ENCODE results near the gene PHETA1. TPM values are rescaled to one million over a fixed set of nuclear protein-coding genes. Genes with fewer than 3 reads are reported as not detected.
A peak's percentile ranks its signal among the peaks of the same experiment; 100 is the strongest.

The PHETA1 gene, protein sequence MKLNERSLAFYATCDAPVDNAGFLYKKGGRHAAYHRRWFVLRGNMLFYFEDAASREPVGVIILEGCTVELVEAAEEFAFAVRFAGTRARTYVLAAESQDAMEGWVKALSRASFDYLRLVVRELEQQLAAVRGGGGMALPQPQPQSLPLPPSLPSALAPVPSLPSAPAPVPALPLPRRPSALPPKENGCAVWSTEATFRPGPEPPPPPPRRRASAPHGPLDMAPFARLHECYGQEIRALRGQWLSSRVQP
- total RNA-seq (10 to 100 TPM; 12.8 to 48.7 (median 23.7) TPM), polyA plus RNA-seq (10 to 100 TPM; 29.5 to 35.1 TPM)
- long read RNA-seq, donor 1, partial matches to known transcripts = 0 of 19 reads
- long read RNA-seq, donor 1, other reads (novel, unspliced or antisense) = 19 of 19 reads
- long read RNA-seq, donor 2, partial matches to known transcripts = 17 of 34 reads
- long read RNA-seq, donor 2, other reads (novel, unspliced or antisense) = 17 of 34 reads
- long read RNA-seq, donor 3, partial matches to known transcripts = 0 of 69 reads
- long read RNA-seq, donor 3, other reads (novel, unspliced or antisense) = 69 of 69 reads

DNA sequence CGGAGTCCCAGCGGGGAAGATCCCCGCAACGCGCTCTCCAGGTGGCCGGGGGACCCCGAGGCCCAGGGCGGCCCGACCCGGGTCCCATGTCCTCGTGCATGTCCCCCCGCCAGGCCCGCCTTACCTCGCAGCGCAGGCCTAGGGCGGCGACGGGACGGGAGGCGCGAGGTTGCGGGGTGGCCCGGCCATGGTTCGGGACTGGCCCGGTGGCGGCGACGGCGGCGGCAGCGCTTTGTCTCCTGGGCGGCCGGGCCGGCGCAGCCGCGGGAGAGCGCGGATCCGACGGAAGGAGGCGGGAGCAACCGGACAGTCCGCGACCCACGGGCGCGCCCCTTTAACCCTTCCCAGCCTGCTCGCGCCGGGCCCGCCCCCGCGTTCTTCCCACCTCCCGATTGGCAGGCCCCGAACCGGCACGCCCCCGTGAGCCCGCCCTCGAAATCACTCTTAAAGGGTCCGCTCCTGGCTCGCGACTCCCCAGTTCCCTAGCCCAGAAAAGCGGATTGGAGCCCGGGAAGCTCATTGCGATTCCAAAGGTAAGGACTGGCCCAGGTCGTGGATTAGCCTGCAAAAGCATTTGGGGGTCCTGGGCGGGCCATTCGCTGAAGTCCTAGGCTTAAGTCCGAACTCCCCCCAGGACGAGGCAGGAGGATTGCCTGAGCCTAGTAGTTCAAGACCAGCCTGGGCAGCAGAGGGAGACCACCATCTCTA, at the start of gene PHETA1:
TSS of gene PHETA1 (minus strand) at position 308 of the 708 bp plus-strand sequence. CDS start 5,668 bp downstream, outside the sequence.
- Histone ChIP-seq H3K4me3 (peak within 1 kb of the TSS; percentile 75 to 99 (median 84)), H3K27ac (peak within 1 kb of the TSS; percentile 53 to 89 (median 84)), H3K9me3 (no peaks in the 10 kb centered on the region), H3K4me1 (peaks cover 0 to 39% (median 23%) of the 10 kb centered on the region in 12 donors), H3K27me3 (no peaks in the 10 kb centered on the region), H3K36me3 (peaks cover 0 to 13% (median 3%) of the 10 kb centered on the region in 9 donors)
- ATAC-seq = peak; percentile 92 to 96 (median 96)
- TF ChIP-seq POLR2A (IDR thresholded peaks at IDR 0.05) = peak in 1 of 2 donors; percentile 88
- TF ChIP-seq, protein P1, sequence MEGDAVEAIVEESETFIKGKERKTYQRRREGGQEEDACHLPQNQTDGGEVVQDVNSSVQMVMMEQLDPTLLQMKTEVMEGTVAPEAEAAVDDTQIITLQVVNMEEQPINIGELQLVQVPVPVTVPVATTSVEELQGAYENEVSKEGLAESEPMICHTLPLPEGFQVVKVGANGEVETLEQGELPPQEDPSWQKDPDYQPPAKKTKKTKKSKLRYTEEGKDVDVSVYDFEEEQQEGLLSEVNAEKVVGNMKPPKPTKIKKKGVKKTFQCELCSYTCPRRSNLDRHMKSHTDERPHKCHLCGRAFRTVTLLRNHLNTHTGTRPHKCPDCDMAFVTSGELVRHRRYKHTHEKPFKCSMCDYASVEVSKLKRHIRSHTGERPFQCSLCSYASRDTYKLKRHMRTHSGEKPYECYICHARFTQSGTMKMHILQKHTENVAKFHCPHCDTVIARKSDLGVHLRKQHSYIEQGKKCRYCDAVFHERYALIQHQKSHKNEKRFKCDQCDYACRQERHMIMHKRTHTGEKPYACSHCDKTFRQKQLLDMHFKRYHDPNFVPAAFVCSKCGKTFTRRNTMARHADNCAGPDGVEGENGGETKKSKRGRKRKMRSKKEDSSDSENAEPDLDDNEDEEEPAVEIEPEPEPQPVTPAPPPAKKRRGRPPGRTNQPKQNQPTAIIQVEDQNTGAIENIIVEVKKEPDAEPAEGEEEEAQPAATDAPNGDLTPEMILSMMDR (IDR thresholded peaks at IDR 0.05) = peak in 3 of 12 donors; percentile 7 to 37 (median 17)
- intact Hi-C loops (cut with DNase I) = no loop called here
- DNase-seq = peak; percentile 96 to 97 (median 97)
- WGBS, 4 donors = 1% methylated on average over 30 to 72 of the region's 72 CpGs

DNA sequence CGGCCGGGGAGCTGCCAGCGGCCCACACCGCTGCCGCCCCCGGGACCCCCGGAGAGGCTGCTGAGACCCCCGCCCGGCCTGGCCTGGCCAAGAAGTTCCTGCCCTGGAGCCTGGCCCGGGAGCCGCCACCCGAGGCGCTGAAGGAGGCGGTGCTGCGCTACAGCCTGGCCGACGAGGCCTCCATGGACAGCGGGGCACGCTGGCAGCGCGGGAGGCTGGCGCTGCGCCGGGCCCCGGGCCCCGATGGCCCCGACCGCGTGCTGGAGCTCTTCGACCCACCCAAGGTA, 49.6 kb upstream of the PHETA1 start:
- Histone ChIP-seq H3K4me1 (peaks cover 7 to 88% (median 37%) of the 10 kb centered on the region in 12 donors), H3K27me3 (no peaks in the 10 kb centered on the region), H3K36me3 (peaks cover 0 to 75% (median 46%) of the 10 kb centered on the region in 9 donors), H3K4me3 (no peak overlapping the region), H3K27ac (peak overlapping the region in 7 of 12 donors; percentile 41 to 95 (median 74)), H3K9me3 (no peaks in the 10 kb centered on the region)
- no peak for TF ChIP-seq POLR2A (IDR thresholded peaks at IDR 0.05)
- TF ChIP-seq, protein P1 (IDR thresholded peaks at IDR 0.05) = no peak
- ATAC-seq (no peak), DNase-seq (no peak)
- WGBS, 4 donors = 91 to 95% (median 93%) methylated on average over 12 to 30 of the region's 30 CpGs
- intact Hi-C loops (cut with DNase I) = no loop called here

DNA sequence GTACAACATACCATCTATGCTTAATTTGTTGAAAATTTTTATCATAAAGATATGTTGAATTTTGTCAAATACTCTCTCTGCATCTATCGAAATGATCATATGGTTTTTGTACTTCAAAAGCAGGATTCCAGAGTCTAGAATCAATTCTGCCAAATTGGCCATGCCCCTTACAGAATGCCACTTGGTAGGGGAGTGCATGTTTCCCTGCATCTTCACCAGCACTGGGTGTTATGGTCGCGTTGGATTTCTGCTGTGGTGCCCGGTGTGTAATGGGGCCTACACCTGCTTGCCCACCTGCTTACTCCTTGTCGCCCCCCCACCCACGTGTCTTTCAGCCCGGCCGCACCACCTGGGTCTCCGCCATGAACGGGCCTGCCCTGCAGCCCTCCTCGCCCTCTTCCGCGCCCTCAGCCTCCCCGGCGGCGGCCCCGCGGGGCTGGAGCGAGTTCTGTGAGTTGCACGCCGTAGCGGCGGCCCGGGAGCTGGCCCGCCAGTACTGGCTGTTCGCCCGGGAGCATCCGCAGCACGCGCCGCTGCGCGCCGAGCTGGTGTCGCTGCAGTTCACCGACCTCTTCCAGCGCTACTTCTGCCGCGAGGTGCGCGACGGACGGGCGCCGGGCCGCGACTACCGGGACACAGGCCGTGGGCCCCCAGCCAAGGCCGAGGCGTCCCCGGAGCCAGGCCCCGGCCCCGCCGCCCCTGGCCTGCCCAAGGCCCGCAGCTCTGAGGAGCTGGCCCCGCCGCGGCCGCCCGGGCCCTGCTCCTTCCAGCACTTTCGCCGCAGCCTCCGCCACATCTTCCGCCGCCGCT, 49.1 kb upstream of the PHETA1 start:
- ATAC-seq (no peak), DNase-seq (peak in 1 of 5 donors; percentile 76)
- WGBS, 4 donors = 89 to 96% (median 92%) methylated on average over 37 to 67 of the region's 67 CpGs
- intact Hi-C loops (cut with DNase I) = no loop called here
- Histone ChIP-seq H3K36me3 (peaks cover 0 to 70% (median 46%) of the 10 kb centered on the region in 9 donors), H3K4me3 (no peak overlapping the region), H3K27ac (peak overlapping the region in 6 of 12 donors; percentile 31 to 95 (median 78)), H3K9me3 (no peaks in the 10 kb centered on the region), H3K4me1 (peaks cover 10 to 88% (median 41%) of the 10 kb centered on the region in 12 donors), H3K27me3 (no peaks in the 10 kb centered on the region)
- TF ChIP-seq, protein P1 (IDR thresholded peaks at IDR 0.05) = no peak
- TF ChIP-seq POLR2A (IDR thresholded peaks at IDR 0.05) = no peak
